HG03575 (cell line): ENCODE results near the gene JADE2.
"Not testable (repeated sequence)": the region's sequence is repeated elsewhere in the genome, so short reads cannot be mapped to it uniquely, and the experiment has no call there.

ENCODE experiments used
- ATAC-seq: cut with Tn5 transposase; IDR thresholded peaks from one replicate; pipeline ENCODE4 v1.9.1; 2021; ENCODE audit not compliant: unreplicated experiment, insufficient number of reproducible peaks, low FRiP score; ENCODE audit errors: extremely low read depth

The JADE2 gene

GRCh38 chr5:134547066-134547465 lies 21.6 kb downstream of the JADE2 start:
- no peak for ATAC-seq

- no peak for ATAC-seq
Observed at GRCh38 chr5:134547579-134547978, 22.1 kb downstream of the JADE2 start.

GRCh38 chr5:134547999-134548658 lies 22.7 kb downstream of the JADE2 start:
- ATAC-seq: no peak

GRCh38 chr5:134549714-134550113 lies 24.2 kb downstream of the JADE2 start:
- no peak for ATAC-seq

- ATAC-seq: no peak
Observed at GRCh38 chr5:134550271-134551214, 25.1 kb downstream of the JADE2 start.

GRCh38 chr5:134551901-134552300 lies 26.4 kb downstream of the JADE2 start:
- no peak for ATAC-seq

- ATAC-seq: no peak
Observed at GRCh38 chr5:134552301-134552700, 26.8 kb downstream of the JADE2 start.

- not testable (repeated sequence) for ATAC-seq
Observed at GRCh38 chr5:134552716-134553115, 27.2 kb downstream of the JADE2 start.

- ATAC-seq: no peak
Observed at GRCh38 chr5:134553821-134554267, 28.4 kb downstream of the JADE2 start.

GRCh38 chr5:134554319-134555222 lies 29.1 kb downstream of the JADE2 start:
- ATAC-seq: no peak

GRCh38 chr5:134555223-134555889 lies 29.9 kb downstream of the JADE2 start:
- no peak for ATAC-seq

GRCh38 chr5:134555890-134556311 lies 30.4 kb downstream of the JADE2 start:
- ATAC-seq: no peak

GRCh38 chr5:134556588-134556987 lies 31.1 kb downstream of the JADE2 start:
- not testable (repeated sequence) for ATAC-seq

- ATAC-seq: no peak
Observed at GRCh38 chr5:134556994-134557393, 31.5 kb downstream of the JADE2 start.

- no peak for ATAC-seq
Observed at GRCh38 chr5:134559672-134560071, 34.2 kb downstream of the JADE2 start.

- ATAC-seq: no peak
Observed at GRCh38 chr5:134560698-134561097, 35.2 kb downstream of the JADE2 start.

GRCh38 chr5:134561871-134562296 lies 36.4 kb downstream of the JADE2 start:
- no peak for ATAC-seq

GRCh38 chr5:134563221-134563620 lies 37.8 kb downstream of the JADE2 start:
- ATAC-seq: no peak

GRCh38 chr5:134563962-134564361 lies 38.5 kb downstream of the JADE2 start:
- ATAC-seq: no peak
